Upper lobe of right lung (tissue), 1 donor: ENCODE results near the gene KCTD2. TPM values are rescaled to one million over a fixed set of nuclear protein-coding genes. Genes with fewer than 3 reads are reported as not detected.

ENCODE experiments used
- ATAC-seq: fragments of 200-7000 bp; cut with Tn5 transposase; one replicate; pipeline ENCODE4 v1.9.1; 2020; ENCODE audit warnings: mild to moderate bottlenecking, moderate library complexity
- DNase-seq: peaks from one replicate; pipeline ENCODE4 v3.0.0-alpha.2; 2020
- H3K27ac ChIP-seq: fragments of 200-600 bp; one replicate; pipeline ENCODE4 v1.8.0; 2022
- H3K27me3 ChIP-seq: fragments of 200-600 bp; one replicate; pipeline ENCODE4 v1.8.0; 2022; ENCODE audit warnings: mild to moderate bottlenecking
- H3K36me3 ChIP-seq: fragments of 200-600 bp; one replicate; pipeline ENCODE4 v1.8.0; 2022
- H3K4me1 ChIP-seq: fragments of 200-600 bp; one replicate; pipeline ENCODE4 v1.8.0; 2022
- H3K4me3 ChIP-seq: fragments of 200-600 bp; one replicate; pipeline ENCODE4 v1.8.0; 2022; ENCODE audit warnings: mild to moderate bottlenecking
- H3K9me3 ChIP-seq: fragments of 200-600 bp; one replicate; pipeline ENCODE4 v1.8.0; 2022
- intact Hi-C: fragments of 100-400 bp; cut with DNase I; formaldehyde crosslinking; loops from one replicate; pipeline ENCODE4 v1.11.0; 2022
- total RNA-seq: library from RNA; stranded (reverse); fragmentation: NEBNext Ultra II Directional; extraction: Animal tissue kit (Norgen Biotek cat#: 25700); gene quantifications from one replicate; pipeline ENCODE4 v1.2.1, GENCODE V29; 2021
- TF ChIP-seq, protein P1 (sequence below): fragments of 200-600 bp; IDR thresholded peaks from one replicate; pipeline ENCODE4 v1.8.0; 2022; ENCODE audit warnings: antibody characterized with exemption
- donor health status: DM: no; HTN: yes; CAD: no; lungs with severe emphysema.

The KCTD2 gene
- total RNA-seq, 1 donor from 2014 or later: 25.3 TPM

DNA sequence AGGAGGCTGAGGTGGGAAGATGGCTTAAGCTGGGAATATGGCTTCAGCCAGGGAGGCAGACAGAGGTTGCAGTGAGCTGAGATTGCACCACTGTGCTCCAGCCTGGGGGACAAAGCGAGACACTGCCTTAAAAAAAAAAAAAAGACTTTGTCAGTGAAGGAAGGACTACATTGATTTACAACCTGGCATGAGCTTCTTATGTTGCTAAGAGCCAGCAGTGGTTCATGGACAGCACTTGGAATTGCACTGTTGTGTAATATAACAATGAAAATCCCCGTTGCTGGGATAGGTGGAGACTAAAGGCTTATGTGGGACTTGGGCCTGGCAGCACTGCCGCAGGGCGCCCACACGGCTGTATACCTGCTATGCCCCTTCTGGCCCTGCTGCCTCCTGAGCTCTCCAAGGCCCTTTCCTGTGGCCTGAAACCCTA is 26.6 kb downstream of the KCTD2 start:
- intact Hi-C loops: no loop called here
- Histone ChIP-seq H3K9me3 (no peaks in the 10 kb centered on the region), H3K4me1 (peaks cover 19% of the 10 kb centered on the region), H3K36me3 (no peaks in the 10 kb centered on the region), H3K27ac (no peak overlapping the region), H3K27me3 (no peaks in the 10 kb centered on the region), H3K4me3 (no peak overlapping the region)
- TF ChIP-seq, protein P1, sequence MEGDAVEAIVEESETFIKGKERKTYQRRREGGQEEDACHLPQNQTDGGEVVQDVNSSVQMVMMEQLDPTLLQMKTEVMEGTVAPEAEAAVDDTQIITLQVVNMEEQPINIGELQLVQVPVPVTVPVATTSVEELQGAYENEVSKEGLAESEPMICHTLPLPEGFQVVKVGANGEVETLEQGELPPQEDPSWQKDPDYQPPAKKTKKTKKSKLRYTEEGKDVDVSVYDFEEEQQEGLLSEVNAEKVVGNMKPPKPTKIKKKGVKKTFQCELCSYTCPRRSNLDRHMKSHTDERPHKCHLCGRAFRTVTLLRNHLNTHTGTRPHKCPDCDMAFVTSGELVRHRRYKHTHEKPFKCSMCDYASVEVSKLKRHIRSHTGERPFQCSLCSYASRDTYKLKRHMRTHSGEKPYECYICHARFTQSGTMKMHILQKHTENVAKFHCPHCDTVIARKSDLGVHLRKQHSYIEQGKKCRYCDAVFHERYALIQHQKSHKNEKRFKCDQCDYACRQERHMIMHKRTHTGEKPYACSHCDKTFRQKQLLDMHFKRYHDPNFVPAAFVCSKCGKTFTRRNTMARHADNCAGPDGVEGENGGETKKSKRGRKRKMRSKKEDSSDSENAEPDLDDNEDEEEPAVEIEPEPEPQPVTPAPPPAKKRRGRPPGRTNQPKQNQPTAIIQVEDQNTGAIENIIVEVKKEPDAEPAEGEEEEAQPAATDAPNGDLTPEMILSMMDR: no peak
- DNase-seq (no peak), ATAC-seq (no peak)

DNA sequence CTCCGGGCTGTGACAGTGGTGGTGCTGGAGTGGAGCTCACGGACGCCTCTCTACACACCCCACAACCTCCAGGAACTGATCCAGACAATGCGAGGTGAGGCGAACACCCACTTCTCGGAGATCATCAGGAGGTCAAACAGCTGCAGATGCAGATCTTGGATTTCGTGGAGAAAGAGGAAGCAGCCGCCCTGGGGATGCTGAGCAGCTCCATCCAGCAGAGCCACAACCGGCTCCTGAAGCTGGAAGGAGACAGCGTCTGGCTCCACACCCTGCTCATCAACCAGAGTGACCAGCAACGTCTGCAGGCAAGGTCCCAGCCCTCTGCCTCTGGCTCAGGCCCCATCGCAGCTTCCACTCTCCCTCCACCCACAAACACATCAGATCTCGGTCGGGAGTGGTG is 27.5 kb downstream of the KCTD2 start:
- H3K9me3 ChIP-seq: no peaks in the 10 kb centered on the region
- no peak overlapping the region for H3K27ac ChIP-seq
- no peak for ATAC-seq
- H3K27me3 ChIP-seq: no peaks in the 10 kb centered on the region
- no peak overlapping the region for H3K4me3 ChIP-seq
- H3K4me1 ChIP-seq: peaks cover 28% of the 10 kb centered on the region
- TF ChIP-seq, protein P1: no peak
- intact Hi-C loops: no loop called here
- H3K36me3 ChIP-seq: no peaks in the 10 kb centered on the region
- no peak for DNase-seq

DNA sequence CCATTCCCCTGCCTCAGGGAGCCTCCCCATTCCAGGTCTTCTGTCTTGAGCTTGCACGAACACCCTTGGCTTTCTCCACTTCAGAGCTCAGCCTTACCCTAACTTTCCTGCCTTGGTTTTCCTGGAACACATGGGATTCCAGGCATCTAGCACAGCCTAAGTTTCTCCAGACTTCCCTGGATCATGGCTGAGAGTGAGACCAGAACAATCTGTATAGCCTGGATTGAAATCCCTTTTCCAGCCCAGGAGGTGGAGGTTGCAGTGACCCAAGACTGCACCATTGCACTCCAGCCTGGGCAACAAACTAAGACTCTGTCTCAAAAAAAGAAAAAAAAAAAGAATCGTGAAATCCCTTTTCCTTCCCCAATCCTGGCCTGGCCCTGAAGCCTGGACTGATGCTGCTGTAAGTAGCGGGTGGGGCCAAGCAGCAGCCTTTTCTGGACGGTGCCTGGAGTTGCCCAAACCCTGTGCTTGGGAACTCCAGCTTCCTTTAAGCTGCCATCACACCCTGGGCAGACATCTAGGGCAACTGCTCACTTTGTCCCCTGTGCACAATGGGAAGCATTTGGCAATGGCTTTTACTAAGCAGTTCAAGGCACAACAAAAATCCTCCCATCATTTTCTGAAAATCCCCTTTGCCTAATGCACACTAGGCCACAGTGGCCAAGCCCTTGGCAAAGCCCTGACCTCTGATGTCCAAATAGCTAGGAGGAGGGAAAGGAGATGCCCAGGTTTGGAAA is 28.7 kb downstream of the KCTD2 start:
- Histone ChIP-seq H3K36me3 (no peaks in the 10 kb centered on the region), H3K27ac (no peak overlapping the region), H3K4me1 (peaks cover 33% of the 10 kb centered on the region), H3K27me3 (no peaks in the 10 kb centered on the region), H3K9me3 (no peaks in the 10 kb centered on the region), H3K4me3 (no peak overlapping the region)
- intact Hi-C loops: no loop called here
- DNase-seq: no peak
- ATAC-seq: no peak
- TF ChIP-seq, protein P1: no peak

DNA sequence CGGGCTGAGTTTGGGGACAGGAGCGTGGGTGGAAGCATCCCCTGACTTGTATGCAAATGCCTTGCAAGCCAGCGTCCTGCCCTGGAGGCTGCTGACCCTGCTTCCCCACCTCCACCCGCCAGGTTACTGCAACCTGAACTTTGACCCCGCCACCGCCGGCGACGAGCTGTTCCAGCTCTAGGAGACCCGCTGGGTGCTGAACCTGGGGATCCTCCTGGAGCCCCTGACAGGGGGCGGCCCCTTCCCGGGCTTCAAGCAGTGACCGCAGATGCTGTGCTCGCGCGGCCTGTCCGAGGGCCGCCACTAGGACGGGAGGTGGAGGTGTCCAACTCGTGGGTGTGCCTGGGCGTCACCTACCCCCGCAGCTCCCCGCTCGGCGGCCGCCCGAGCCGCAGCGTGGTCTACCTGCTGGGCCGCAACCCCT is 30.1 kb downstream of the KCTD2 start:
- TF ChIP-seq, protein P1: no peak
- H3K4me3 ChIP-seq: peak overlapping the region; percentile 46
- H3K36me3 ChIP-seq: no peaks in the 10 kb centered on the region
- H3K27me3 ChIP-seq: no peaks in the 10 kb centered on the region
- intact Hi-C loops: no loop called here
- DNase-seq: no peak
- no peaks in the 10 kb centered on the region for H3K9me3 ChIP-seq
- peaks cover 33% of the 10 kb centered on the region for H3K4me1 ChIP-seq
- peak overlapping the region; percentile 89 for H3K27ac ChIP-seq
- no peak for ATAC-seq

DNA sequence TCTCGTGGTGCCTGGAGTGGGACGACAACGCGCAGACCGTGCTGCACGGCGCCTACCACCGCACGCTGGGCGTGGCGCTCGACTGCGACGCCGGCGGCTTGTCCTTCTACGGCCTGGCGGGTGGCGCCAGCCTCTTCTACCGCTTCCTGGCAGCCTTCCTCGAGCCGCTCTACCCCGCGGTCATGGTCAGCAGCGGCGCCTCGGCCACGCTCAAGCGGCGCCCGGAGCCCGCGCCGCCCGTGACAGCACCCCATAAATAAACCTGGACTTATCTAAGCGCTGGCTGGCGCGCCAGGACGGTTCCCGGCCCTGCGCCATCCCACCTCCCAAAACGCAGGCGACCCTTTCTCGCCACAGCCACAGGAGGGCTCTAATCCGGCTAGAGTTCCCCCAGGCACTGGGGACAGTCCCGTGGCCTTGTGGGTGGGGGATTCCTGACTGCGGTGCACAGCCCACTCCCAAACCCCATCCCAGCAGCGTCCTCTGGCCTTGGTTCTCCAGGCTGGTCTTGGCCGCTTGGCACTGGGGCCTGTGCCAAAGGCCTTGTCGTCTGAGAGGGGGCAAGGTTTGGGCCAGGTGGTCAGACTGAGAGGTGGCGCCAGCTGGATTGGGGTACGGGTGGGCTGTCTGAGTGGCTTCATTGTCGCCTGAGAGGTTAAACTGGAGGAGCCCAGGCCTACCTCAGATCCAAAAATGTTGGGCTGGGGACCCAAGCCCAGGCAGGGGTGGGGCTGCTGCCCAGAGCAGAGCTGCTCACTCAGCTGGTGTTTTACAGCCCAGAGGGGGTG is 30.7 kb downstream of the KCTD2 start:
- Histone ChIP-seq H3K27ac (peak overlapping the region; percentile 89), H3K4me3 (peak overlapping the region; percentile 46), H3K27me3 (no peaks in the 10 kb centered on the region), H3K36me3 (no peaks in the 10 kb centered on the region), H3K4me1 (peaks cover 33% of the 10 kb centered on the region), H3K9me3 (no peaks in the 10 kb centered on the region)
- ATAC-seq (peak; percentile 84), DNase-seq (peak; percentile 90)
- intact Hi-C loops: no loop called here
- TF ChIP-seq, protein P1: peak; percentile 21
